MV-4-11 (cell line): Measurements from ENCODE around the gene APBB1.
A peak's percentile ranks its signal among the peaks of the same experiment; 100 is the strongest.
"Not testable (repeated sequence)": the region's sequence is repeated elsewhere in the genome, so short reads cannot be mapped to it uniquely, and the experiment has no call there.

Experiments used
- DNase-seq: peaks from one replicate; lab custom pipeline; 2025; lab: John Stamatoyannopoulos, UW

APBB1 gene

DNA sequence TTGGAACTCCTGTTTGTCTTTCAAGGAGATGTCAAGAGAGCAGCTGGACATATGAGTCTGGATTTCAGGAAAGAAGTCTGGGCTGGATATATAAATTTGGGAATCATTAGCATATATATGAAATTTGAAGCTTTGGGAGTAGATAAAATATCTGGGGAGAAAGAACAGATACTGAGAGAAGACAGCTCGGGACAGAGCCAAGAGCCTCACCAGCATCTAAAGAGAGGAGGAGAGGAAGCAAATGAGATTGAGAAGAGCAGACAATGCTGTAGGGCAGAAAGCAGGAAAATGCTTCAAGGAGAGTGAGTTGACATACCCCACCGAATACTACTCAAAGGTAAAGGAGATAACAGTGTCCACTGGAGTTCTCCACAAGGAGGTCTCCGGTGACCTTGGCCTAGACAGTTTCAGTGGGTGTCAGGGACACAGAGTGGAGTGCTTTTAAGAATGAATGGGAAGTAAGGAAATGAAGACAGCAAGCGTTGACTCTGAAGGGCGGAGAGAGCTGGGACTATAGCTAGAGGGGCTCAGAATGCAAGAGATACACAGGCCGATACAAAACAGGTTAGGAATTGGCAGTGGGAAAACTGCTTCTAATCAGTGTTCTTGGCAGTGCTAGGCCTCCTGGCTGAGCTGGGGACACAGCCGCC lies 862 bp downstream of the APBB1 start:
- DNase-seq, result no peak

DNA sequence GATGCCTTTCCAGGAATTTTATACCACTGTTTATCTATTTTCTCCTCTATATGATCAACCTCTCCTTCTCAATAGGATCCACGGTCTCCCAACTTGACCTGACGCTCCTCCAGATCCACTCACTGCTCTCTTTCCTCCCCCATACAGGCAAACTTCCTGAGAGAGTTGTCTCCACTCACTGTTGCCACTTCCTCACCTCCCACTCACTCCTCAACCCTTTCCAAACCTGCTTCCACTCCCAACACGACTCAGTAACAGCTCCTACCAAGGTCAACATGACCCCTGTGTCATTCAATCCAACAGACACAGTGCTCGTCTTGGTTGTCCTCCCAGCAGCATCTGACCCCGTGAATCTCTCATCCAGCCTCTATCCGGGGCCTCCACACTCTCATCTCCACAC lies 3.1 kb downstream of the APBB1 start:
- DNase-seq, result no peak

DNA sequence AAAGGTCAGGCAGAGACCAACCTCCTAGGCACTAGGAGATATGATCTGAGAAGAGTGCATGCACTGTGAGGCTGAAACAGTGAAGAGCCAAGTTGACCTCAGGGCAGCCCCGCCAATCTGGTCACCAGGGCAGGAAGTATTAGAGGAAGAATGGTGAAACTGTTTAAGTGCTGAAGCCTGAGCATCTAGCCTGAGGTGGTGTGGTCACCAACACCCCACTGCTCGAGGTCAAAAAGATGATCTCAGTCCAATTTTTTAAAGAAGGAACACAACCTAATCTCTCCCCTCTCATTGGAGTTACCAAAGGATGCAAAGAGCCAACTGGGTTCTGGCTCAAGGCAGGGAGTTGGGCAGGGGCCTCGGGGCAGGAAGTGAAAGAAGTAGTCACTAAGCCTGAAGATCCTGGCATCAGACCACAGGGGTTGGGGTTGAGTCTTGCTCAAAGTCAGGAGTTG lies 4.0 kb downstream of the APBB1 start:
- peak; percentile 100 for DNase-seq

DNA sequence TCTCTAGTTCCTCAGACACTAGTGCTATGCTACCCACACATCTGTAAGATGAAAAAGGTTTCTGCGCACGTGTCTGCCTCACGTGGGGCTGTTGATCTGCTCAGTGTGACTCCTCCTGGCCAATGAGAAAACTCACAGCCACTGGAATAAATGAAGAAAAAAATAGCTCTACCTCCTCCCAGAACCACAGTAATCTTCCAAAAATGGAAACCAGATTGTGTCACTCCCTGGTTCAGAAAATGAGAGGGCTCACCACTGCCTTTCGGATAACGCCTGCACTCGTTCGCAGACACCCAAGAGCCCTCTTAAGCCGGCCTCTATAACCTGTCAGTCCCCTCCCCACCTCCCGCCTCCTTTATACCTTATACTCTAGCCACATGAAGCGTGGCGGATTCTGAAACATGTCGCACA lies 5.1 kb downstream of the APBB1 start:
- DNase-seq, result peak; percentile 92

DNA sequence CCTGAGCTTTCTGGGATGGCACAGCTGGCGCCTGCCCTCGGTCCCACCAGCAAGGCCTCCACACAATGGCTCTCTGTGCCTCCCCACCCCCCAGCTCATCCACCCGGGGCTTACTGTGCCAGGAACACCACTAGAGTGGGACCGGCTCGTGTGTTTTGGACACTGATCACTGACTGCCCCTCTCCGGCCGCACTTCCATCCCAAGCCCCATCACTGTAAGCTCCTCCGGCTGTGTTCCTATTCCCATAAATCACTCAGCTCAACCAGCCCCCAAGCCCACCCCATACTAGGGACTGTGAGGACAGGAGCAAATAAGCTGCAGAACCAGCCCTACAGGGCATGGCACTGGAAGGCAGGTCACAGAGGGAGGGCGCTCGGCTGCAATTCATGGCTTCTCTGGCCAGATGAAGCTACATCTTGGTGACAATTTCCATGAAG lies 7.3 kb downstream of the APBB1 start:
- no peak for DNase-seq

- no peak for DNase-seq
Measured at GRCh38 chr11:6410695-6411430, 8.0 kb downstream of the APBB1 start.

DNA sequence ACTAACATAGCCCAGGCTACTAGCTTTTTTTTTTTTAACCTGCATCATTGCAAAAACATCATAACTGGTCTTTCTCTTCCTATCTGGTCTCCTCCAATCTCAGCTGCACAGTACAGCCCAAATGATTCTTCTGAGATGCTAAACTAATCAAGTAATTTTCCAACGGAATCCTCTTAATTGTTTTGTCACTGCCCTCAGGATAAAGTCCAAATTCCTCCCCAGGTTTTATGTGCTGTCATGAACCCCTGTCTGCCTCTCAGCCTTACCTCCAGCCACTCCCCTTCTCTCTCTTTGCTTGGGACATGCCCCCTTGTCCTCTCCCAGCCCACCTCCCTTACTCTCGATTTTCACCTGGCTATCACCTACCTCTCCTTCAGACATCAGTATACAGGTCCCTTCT lies 12.5 kb downstream of the APBB1 start:
- no peak for DNase-seq

- no peak for DNase-seq
Measured at GRCh38 chr11:6405846-6406245, 13.0 kb downstream of the APBB1 start.

- DNase-seq, result no peak
Measured at GRCh38 chr11:6405052-6405667, 13.7 kb downstream of the APBB1 start.

DNA sequence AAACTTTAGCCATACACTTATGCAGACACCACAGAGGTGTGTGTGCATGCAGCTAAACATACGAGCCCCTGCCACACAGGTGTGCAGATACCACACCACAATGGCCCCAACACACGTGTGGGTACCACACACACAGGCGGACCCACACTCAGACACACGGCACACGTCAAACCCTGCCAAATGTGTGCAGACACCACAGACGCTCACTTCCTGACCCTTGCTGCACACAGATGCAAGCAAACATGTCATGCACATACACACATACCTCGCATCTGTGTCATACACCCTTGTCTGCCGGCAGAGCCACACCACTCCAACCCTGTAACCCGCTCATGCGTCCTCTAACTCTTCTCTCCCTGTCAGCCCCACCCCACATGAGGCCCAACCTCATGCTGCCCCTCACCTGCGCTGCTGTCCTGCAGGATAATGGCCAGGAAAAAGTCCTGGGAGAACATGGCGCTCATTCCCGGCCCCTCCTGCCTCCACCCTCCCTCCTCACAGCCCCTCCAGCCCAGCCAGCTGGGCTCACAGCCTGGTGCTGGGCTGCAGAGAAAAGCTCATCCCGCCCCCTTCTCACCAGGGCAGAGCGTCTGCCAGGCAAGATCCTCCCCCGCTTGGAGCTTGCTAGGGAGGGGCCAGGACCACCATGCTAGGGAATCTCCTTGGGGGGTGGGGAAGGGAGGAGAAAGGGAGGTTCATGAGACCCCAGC lies 14.4 kb downstream of the APBB1 start:
- no peak for DNase-seq

- no peak for DNase-seq
Measured at GRCh38 chr11:6403539-6403938, 15.4 kb downstream of the APBB1 start.

GRCh38 chr11:6402561-6402981 lies 16.3 kb downstream of the APBB1 start:
- peak; percentile 83 for DNase-seq

GRCh38 chr11:6402061-6402470 lies 16.8 kb downstream of the APBB1 start:
- no peak for DNase-seq

GRCh38 chr11:6401464-6401863 lies 17.4 kb downstream of the APBB1 start:
- DNase-seq, result no peak

DNA sequence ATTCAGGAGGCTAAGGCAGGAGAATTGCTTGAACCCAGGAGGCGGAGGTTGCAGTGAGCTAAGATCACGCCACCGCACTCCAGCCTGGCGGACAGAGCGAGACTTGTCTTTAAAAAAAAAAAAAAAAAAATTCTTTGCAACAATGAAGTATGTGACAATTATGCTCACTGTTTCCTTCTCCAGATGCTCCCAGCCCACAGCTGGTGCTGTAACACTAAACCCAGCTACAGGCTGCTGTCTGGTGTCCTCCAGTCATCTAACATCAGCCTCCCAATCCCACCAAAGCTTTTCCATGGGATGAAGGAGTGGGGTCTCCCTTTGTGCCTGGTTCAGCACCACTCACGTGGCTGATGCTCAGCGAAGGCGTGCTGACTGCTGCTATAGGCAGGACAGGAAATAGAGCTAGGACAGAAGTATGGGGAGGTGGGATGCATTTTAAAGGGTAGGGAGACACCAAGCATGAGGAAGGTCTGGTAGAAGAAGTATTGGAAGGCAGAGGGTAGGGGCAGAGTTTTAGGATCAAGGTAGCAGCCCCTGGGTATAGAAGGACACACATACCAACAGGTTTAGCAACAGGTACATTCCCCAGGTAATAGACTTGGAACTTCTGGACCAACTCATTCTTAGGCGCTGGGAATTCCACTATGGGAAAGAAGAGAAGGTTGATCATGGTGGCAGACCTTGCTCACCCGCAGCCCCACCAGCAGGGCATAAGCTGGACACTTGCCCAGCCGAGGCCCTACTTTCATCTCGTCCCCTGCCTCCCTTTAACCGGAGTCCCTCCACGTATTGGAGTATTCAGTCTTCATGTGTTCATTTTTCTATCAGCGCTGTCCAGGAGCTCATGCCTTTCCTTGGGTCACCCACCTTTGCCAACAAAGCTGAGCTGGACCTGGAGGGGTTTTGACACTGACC lies 18.2 kb downstream of the APBB1 start:
- DNase-seq, result no peak

- no peak for DNase-seq
Measured at GRCh38 chr11:6397636-6398035, 21.3 kb downstream of the APBB1 start.

- DNase-seq, result no peak
Measured at GRCh38 chr11:6397156-6397555, 21.7 kb downstream of the APBB1 start.

- no peak for DNase-seq
Measured at GRCh38 chr11:6395470-6396060, 23.3 kb downstream of the APBB1 start.

DNA sequence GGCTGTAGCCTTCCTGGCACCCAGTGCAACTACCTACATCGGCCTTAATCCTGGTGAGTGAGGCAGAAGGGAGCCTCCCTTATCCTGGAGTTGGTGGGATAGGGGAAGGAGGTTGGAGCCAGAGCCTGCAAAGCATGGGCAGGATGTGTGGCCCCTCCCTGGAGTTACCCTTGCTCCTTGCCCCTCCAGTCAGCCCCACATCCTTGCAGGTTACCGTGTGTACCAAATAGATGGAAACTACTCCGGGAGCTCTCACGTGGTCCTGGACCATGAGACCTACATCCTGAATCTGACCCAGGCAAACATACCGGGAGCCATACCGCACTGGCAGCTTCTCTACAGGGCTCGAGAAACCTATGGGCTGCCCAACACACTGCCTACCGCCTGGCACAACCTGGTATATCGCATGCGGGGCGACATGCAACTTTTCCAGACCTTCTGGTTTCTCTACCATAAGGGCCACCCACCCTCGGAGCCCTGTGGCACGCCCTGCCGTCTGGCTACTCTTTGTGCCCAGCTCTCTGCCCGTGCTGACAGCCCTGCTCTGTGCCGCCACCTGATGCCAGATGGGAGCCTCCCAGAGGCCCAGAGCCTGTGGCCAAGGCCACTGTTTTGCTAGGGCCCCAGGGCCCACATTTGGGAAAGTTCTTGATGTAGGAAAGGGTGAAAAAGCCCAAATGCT lies 24.8 kb downstream of the APBB1 start:
- DNase-seq, result no peak

DNA sequence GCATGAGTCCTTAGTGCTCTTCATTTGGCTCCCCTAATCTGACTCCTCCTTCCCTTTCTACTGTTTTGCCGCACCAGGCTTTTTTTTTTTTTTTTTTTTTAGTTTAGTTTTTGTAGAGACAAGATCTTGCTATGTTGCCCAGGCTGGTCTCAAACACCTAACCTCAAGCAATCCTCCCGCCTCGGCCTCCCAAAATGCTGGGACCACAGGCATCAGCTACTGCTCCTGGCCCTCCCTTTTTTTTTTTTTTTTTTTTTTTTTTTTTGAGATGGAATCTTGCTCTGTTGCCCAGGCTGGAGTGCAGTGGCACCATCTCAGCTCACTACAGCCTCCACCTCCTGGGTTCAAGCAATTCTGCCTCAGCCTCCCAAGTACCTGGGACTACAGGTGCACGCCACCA lies 26.6 kb downstream of the APBB1 start:
- not testable (repeated sequence) for DNase-seq
